GM21367 (cell line): Measurements from ENCODE around the gene PCAT7.
"Not testable (repeated sequence)": the region's sequence is repeated elsewhere in the genome, so short reads cannot be mapped to it uniquely, and the experiment has no call there.

ENCODE experiments used
- ATAC-seq: cut with Tn5 transposase; IDR thresholded peaks from one replicate; pipeline ENCODE4 v1.9.1; 2021; ENCODE audit not compliant: unreplicated experiment

Gene PCAT7

DNA sequence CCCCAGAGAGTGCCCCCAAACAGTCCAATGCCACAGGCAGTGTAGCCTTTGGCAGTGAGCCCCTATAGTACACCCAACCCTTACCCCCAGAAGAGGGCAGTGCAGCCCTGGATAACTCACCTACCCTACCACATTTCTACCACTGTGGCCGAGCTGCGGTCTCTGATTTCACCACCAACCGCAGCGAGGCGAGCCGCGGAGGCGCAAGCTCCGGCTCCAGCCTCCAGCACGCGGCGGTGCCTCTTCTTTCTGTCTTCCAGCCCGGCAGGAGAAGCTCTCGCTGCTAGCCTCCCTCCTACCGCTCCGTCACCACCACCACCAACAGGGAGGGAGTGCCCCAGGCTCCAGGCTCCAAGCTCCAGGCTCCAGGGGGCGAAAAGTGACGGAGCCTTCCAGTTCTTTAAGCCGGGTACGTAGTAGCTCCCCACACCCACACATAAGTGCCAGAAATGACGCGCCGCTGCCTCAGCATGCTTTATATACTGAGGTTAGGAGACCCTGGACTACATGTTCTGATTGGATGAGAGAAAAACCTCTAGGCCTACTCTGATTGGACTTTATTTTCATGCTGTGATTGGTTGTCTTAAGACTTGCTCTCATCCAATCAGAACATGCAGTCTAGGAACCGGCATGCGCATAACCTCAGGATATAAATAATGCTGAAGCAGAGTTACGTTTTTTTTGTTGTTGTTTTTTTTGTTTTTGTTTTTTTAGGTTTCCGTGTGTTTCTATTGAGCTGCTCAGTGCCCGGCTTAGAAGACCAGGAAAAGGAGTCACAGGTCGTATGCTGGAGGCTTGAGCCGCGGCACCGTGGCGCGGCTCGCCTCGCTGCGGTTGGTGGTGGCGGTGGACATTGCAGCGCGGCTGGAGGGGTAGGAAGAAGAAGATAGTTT, at the start of gene PCAT7:
Gene PCAT7 (plus strand): TSS at position 645 of the 893 bp plus-strand sequence.
- no peak for ATAC-seq

DNA sequence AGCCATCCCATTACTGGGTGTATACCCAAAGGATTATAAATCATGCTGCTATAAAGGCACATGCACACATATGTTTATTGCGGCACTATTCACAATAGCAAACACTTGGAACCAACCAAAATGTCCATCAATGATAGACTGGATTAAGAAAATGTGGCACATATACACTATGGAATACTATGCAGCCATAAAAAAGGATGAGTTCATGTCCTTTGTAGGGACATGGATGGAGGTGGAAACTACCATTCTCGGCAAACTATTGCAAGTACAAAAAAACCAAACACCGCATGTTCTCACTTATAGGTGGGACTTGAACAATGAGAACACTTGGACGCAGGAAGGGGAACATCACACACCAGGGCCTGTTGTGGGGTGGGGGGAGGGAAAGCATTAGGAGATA, 48.5 kb upstream of the PCAT7 start:
- not testable (repeated sequence) for ATAC-seq

DNA sequence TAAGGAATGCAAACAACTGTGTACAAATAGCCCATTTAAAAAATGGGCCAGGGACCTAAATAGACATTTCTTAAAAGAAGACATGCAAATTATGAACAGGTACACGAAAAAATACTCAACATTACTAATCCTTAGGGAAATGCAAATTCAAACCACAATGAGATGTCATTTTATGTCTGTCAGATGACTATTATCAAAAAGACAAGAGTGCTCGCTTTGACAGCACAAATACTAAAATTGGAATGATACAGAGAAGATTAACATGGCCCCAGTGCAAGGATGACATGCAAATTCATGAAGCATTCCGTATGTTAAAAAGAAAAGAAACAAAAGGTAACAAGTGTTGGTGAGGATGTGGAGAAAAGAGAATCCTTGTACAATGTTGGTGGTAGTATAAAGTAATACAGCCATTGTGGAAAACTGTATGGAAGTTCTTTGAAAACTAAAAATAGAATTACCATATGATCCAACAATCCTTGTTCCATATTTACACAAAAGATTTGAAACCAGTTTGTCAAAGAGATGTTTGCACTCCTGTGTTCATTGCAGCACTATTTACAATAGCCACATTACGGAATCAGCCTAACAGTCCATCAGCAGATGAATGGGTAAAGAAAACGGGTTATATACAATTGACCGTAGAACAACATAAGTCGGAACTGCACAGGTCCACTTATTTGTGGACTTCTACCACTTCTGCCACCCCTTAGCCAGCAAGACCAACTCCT, 47.2 kb upstream of the PCAT7 start:
- ATAC-seq, result no peak

DNA sequence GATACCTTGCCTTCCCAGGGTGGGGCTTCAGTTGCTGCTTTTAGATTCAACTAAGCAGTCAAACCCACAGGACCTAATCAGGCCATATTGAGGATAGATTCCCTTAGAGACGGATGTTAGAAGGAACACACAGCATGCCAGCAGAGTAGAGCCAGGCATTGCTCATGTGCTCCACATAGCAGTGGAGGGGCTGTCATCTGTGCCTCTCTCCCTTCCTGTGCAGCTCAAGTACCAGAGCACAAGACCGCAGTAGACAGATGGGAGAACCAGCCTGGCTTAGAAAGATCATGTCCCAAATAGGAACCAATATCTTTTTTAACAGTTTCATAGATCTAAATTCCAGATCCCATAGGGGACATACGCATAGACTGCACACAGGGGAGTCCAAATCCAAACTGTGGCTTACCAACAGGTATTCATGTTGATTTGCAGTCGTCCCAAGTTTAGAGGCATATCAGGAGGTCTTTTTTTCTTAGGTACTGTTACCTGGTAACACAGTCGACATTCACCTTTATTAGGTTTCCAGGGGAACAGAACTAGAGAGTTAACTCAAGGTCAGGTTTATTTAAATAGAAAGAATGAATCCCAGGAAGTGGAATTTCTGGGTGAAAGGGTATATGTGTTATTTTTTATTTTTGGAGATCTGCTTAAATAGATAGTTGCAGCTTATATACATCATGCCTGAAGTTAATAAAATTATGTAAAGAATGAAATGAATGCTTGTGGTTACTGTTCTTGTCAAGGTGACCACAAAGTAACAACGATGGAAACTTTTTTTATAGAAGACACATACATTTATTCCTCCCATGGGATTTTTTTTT, 43.5 kb upstream of the PCAT7 start:
- ATAC-seq, result no peak

DNA sequence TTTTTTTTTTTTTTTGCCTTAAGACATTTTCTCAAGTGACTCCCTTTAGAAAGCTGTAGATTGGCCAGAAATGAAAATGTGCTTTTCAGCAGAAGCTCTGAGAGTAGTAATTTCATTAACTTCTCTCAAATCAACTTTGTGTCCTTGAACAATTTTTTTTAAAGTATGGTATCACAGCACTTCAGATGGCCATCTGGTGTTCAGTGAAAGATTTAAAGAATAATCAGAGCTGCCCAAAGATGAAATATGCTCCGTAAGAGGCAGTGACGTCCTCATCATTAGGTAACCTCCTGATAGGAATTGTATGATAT, 43.0 kb upstream of the PCAT7 start:
- ATAC-seq, result no peak

DNA sequence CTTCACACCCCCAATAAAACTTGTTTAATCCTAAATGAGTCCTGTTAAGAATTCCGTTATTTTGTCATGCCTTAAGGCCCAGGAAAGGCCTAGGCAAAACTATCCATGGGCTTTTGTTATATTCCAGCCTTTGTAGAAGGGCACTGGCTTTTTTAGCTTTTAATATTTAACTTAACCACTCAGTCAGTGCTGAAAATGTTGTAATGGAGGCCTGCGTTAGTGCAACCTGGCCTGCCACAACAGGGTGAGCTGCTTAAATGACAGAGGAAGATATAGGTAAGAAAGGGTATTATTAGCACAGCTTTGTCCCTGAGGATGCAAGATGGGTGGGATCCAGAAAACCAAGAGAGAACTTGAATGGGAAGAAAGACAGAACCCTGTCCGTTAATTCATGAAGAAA, 40.2 kb upstream of the PCAT7 start:
- no peak for ATAC-seq

DNA sequence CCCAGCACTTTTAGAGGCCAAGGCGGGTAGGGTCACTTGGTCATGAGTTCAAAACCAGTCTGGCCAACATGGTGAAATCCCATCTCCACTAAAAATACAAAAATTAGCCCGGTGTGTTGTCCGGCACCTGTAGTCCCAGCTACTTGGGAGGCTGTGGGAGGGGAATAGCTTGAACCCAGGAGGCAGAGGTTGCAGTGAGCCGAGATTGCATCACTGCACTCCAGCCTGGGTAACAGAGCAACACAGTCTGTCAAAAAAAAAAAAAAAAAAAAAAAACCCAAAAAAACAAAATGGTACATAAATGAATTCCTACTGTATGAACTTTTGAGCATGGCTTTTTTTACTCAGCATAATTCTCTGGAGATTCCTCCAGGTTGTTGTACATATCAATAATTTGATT, 37.6 kb upstream of the PCAT7 start:
- no peak for ATAC-seq

DNA sequence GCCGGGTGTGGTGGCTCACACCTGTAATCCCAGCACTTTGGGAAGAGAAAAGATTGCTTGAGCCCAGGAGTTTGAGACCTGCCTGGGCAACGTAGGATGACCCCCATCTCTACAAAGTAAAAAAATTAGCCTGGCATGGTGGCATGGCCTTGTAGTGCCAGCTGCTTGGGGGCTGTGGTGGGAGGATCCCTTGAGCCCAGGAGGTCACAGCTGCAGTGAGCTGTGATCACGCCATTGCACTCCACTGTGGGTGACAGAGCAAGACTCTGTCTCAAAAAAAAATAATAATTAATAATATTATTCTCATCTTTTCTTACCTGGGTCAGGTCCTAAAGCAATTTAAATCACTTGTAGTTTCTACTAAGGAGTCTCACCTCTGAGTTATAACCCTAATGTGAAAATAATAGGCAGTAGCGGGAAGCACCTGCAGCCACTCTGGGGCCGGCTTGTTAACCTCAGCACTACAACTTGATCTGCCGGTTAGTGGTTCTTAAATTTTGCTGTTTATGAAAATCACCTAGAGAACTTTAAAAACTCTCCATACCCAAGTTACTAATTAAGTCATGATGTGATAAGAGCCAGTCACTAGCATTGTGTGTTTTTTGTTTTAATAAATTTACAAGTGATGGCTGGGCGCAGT, 29.4 kb upstream of the PCAT7 start:
- no peak for ATAC-seq

DNA sequence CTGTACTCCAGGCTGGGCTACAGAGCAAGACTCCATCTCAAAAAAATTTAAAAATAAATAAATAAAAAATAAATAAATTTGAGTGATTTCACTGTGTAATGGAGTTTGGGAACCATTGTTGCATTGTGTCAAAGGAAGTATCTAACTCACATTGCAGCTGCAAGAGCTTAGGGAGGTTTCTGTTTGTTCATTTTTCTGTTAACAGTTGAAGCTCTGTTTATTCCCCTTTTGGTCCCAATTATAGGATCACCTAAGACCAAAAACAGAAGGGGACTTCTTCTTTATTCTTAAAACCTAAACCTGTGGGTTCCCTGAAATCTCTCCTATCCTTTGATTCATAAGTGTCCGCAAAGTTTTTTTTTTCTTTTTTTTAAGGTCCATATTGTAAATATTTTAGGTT, 28.6 kb upstream of the PCAT7 start:
- no peak for ATAC-seq

DNA sequence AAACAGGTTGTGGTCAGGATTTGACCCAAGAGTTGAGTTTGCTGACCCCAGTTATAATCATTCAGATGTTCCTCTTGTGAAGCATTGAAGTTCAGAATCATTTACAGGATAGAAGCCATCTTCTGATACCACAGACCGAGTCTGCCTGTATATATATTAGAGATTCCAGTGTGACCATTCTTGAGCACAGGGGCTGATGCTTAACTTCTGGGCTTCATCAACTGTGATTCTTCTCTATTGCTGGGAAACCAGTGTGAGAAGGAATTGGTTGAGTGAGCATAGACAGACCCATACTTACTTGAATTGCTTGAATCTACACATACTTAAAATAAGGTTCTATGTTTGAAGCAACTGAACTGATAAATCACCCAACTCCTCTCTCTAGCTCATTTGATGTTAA, 27.9 kb upstream of the PCAT7 start:
- no peak for ATAC-seq

DNA sequence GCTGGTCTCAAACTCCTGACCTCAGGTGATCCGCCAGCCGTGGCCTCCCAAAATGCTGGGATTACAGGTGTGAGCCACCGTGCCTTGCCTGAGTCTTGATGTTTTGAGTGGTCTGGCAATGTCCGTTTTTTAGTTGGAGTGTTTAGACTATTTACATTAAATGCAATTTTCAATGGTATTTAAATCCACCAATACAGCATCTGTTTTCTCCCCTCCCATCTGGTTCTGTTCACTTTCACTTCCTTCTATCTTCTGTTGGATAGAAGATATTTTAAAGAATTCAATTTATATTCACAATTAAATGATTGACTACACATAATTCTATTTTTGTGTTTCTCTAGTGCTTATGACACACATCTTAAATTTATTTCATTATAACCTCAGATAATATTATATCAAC, 26.0 kb upstream of the PCAT7 start:
- ATAC-seq, result no peak

DNA sequence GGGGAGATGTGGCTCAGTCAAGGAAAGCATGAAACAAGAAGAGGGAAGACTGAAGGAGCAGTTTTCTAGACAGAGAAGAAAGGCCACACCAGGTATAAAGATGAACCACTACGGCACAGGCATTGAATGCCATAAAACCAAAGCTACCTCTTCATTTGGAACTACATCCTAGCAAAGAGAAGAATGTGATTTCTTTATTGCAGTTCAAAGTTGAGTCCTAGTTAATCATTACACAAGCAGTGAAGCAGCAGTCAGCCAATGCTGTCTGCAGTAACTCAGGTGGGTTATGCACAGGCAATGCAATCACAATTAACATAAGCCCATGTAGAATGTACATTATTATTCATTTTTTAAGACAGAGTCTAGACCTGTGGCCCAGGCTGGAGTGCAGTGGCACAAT, 21.7 kb upstream of the PCAT7 start:
- ATAC-seq, result no peak

DNA sequence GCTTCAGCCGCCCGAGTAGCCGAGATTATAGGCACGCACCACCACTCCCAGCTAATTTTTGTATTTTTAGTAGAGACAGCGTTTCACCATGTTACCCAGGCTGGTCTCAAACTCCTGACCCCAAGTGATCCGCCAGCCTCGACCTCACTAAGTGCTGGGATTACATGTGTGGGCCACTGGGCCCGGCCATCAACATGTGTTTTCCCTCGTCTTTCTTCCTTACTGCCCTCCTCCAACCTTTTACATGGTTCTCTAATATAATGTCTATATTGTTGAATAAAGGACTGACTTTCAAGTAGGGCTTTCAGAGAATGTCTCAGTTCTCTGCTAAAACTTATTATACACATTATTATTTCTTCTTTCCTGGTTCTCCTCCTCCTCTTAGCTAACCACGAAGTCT, 21.3 kb upstream of the PCAT7 start:
- ATAC-seq, result no peak

DNA sequence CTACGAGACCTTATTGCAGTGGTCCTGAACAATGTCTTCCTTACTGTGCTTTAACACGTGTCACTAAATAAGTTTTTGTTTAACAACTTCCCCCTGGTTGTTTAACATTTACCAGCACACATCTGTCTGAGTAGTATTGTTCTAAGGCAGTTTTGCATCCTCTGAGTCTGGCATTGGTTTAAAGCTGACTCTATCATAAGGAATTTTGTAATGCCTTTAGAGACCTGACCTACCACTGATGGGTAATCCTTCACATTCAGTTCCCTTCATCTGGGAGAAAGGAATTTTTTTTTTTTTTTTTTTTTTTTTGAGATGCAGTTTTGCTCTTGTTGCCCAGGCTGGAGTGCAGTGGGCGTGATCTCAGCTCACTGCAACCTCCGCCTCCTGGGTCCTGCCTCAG, 20.0 kb upstream of the PCAT7 start:
- ATAC-seq, result no peak

DNA sequence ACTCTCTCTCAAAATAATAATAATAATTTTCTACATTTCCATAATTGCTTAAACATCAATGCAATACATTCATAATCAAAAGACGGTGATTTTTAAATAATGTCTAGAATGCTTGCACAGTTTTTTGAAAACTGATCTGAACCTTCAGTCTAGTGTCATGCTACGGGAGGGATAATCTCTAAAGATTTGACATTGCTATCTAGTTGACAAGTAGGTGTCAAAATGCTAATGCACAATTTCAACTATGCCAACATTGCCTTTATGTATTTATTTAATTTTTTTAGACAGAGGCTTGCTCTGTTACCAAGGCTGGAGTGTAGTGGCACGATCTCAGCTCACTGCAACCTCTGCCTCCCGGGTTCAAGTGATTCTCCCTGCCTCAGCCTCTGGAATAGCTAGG, 16.0 kb upstream of the PCAT7 start:
- ATAC-seq, result no peak

DNA sequence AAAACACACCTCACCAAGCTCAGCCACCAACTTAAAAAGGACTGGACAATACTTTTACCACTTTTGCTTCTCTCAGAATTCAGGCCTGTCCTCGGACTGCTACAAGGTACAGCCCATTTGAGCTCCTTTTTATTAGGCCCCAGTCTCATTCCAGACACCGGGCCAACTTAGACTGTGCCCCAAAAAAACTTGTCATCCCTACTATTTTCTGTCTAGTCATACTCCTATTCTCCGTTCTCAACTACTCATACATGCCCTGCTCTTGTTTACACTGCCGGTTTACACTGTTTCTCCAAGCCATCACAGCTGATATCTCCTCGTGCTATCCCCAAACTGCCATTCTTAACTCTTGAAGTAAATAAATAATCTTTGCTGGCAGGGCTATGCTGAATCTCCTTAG, 10.5 kb upstream of the PCAT7 start:
- not testable (repeated sequence) for ATAC-seq

DNA sequence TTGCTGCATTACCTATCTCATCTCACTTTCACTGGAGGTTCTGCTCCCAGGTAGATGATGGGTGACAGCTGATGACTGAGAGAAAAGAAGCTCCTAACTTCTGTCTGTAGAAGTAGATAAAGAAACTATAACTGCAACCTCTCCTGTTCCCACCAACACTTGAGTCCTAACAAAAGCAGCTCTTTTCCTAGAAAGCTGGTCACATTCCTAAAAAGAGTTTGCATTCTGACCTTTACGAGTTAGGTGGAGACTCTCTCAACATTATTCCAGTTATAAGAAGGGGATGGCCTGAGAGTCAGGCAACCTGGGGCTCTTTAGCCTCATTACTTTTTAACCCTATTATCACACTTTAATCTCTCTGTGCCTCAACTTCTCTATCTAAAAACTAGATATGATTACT, 8.9 kb upstream of the PCAT7 start:
- no peak for ATAC-seq

DNA sequence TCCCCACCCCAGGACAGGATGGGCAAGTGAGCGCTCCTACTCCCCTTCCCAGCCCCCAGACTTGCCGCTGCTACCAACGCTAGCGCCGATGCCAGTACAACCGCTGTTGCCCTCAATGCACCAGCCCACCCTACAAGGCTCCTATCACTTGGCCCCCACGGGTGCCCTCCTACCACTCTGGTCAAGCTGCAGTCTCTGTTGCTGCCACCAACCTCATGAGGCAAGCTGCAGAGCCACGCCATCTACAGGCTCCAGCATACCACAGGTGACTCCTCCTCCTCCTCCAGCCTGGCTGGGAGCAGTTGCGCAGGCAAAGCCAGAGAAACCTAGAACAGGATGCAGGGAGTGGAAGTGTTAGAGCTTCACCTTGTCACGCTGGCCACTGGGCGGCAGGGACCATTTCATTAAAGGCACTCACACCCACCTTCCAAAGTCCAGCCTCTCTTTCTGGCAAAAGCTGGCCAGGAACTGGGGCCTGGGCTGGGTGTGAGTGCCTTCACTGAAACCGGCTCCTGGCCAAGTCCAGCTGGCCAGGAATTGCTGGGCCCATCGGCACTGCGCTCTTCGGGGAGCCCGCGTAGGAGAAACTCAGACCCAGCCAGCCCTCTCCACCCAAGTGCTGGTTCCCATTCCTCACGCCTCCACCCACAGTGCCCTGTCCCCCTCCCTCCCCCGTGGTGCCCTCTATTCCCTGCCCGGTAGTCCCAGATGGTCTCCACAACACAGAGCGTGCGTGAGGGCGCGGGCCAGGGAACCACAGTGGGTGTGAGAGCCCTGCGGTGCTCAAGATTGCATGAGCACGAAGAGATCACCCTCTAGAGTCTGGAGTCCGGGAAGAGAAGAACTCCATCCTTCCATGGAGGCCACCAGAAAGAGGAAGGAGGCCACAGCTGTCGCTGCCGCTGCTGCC, 1.6 kb upstream of the PCAT7 start:
- no peak for ATAC-seq

DNA sequence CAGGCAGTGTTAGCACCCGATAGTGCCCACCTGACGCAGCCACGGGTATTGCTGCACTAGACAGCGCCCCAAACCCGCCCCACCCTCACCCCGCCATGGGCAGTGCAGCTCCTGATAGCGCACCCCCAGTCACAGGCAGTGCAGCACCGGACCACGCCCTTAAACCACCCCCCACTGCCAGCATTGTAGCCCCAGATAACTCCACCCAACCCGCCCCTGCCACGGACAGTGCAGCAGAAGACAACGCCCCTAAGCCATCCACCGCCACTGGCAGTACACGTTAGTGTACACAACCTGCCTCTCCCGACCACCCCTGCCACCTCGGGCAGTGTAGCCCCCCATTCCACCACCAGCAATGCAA, 825 bp upstream of the PCAT7 start:
- ATAC-seq, result no peak

DNA sequence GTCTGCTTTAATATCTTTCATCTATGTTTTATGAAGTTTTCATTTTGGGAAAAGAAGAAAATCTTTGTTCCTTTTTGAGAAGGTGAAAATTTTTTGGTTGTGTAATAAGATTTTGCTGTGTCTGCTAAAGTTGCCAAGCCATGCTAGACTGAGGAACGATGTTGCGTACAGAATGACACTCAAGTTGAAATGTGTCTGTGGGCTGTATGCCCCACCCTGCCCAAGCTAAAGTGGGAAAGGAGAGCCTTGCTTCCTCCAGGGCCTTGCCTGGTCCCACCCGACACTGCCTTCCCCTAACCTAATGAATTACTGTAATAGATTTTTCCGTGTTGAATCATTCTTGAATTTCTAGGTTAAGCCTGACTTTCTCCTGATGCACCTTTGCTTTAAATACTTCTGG, 2.5 kb downstream of the PCAT7 start:
- no peak for ATAC-seq
